Endometrial microvascular endothelial cells (primary cell): Measurements from ENCODE around the gene WIPF1. TPM values are rescaled to one million over a fixed set of nuclear protein-coding genes. Genes with fewer than 3 reads are reported as not detected.

Experiments
- in situ Hi-C: cut with HindIII; loops from 2 replicates; pipeline ENCODE4 v1.10.0; 2017; ENCODE audit warnings: low sequenced_read_pairs, low pct_unique_long_range_greater_than_20kb; ENCODE audit errors: inconsistent ontology term
- total RNA-seq: library from RNA; depleted of rRNA; stranded (reverse); fragments of >200 nt; gene quantifications from one replicate; pipeline ENCODE4 v1.2.3, GENCODE V29; 2015; ENCODE audit errors: inconsistent ontology term

Gene WIPF1
- total RNA-seq, 1 donor from 2014 or later: 15.3 TPM

- in situ Hi-C loops: no loop called here
These were observed 79.2 kb downstream of the WIPF1 start for GRCh38 chr2:174518395-174518794.

GRCh38 chr2:174516501-174517378, 80.9 kb downstream of the WIPF1 start:
- in situ Hi-C loops: no loop called here

GRCh38 chr2:174512345-174512744, 85.3 kb downstream of the WIPF1 start:
- in situ Hi-C loops: no loop called here

GRCh38 chr2:174511580-174512260, 85.9 kb downstream of the WIPF1 start:
- in situ Hi-C loops: no loop called here

GRCh38 chr2:174510583-174511189, 86.9 kb downstream of the WIPF1 start:
- in situ Hi-C loops: no loop called here

Other genes with a start within 250 kb of the WIPF1 start
- gene SCRN3, start 202.1 kb downstream of the WIPF1 start, total RNA-seq: 20.8 TPM
- 1.3 TPM for gene GPR155, start 110.8 kb downstream of the WIPF1 start, total RNA-seq
- gene CHRNA1, start 166.7 kb upstream of the WIPF1 start, total RNA-seq: not detected